Mesothelial cell of epicardium (in vitro differentiated cells): ENCODE data around the gene ANAPC13. TPM values are rescaled to one million over a fixed set of nuclear protein-coding genes. Genes with fewer than 3 reads are reported as not detected.

ENCODE experiments used
- DNase-seq, 2 experiments: peaks; one replicate each; pipeline ENCODE4 v3.0.0; 2021; ENCODE audit warnings: low spot score in 2 of 2; ENCODE audit not compliant: unreplicated experiment in 2 of 2
- H3K27ac Mint-ChIP-seq: 2 replicates; pipeline ENCODE4 v1.8.0; 2021; ENCODE audit warnings: mixed read lengths
- H3K27me3 Mint-ChIP-seq: 2 replicates; pipeline ENCODE4 v1.8.0; 2021; ENCODE audit warnings: low read depth, mixed read lengths
- H3K36me3 Mint-ChIP-seq: 2 replicates; pipeline ENCODE4 v1.8.0; 2021; ENCODE audit warnings: mixed read lengths
- H3K4me1 Mint-ChIP-seq: 2 replicates; pipeline ENCODE4 v1.8.0; 2021; ENCODE audit warnings: mixed read lengths
- H3K4me3 Mint-ChIP-seq: 2 replicates; pipeline ENCODE4 v1.8.0; 2021; ENCODE audit warnings: mild to moderate bottlenecking, moderate library complexity, mixed read lengths
- H3K9me3 Mint-ChIP-seq: 2 replicates; pipeline ENCODE4 v1.8.0; 2021; ENCODE audit warnings: mixed read lengths
- CTCF ChIP-seq: fragments of 200-600 bp; sonication (generic); IDR thresholded peaks from one replicate; pipeline ENCODE4 v1.5.0; 2021; ENCODE audit warnings: antibody characterized with exemption; ENCODE audit not compliant: unreplicated experiment
- total RNA-seq: library from RNA; stranded (reverse); gene quantifications from 3 replicates; pipeline ENCODE4 v1.2.1, GENCODE V29; 2021

Gene ANAPC13
- total RNA-seq, 1 donor from 2014 or later, result 63.1 TPM

GRCh38 chr3:134460965-134461364, 24.8 kb downstream of the ANAPC13 start:
- DNase-seq, result no peak
- peaks cover 76% of the 10 kb centered on the region for H3K4me1 Mint-ChIP-seq

GRCh38 chr3:134459562-134459961, 26.2 kb downstream of the ANAPC13 start:
- H3K4me3 Mint-ChIP-seq, result no peak overlapping the region
- no peaks in the 10 kb centered on the region for H3K27me3 Mint-ChIP-seq
- no peaks in the 10 kb centered on the region for H3K36me3 Mint-ChIP-seq
- TF ChIP-seq CTCF, result no peak
- peak overlapping the region; percentile 65 for H3K27ac Mint-ChIP-seq
- DNase-seq, result no peak
- peaks cover 65% of the 10 kb centered on the region for H3K4me1 Mint-ChIP-seq
- no peaks in the 10 kb centered on the region for H3K9me3 Mint-ChIP-seq

More at GRCh38 chr3:134460965-134461364, 24.8 kb downstream of the ANAPC13 start:
- no peak for TF ChIP-seq CTCF
- Mint-ChIP-seq H3K4me3 (no peak overlapping the region), H3K9me3 (no peaks in the 10 kb centered on the region), H3K36me3 (no peaks in the 10 kb centered on the region), H3K27me3 (no peaks in the 10 kb centered on the region), H3K27ac (peak overlapping the region; percentile 98)

GRCh38 chr3:134458406-134458945, 27.3 kb downstream of the ANAPC13 start:
- Mint-ChIP-seq H3K9me3 (no peaks in the 10 kb centered on the region), H3K4me1 (peaks cover 54% of the 10 kb centered on the region), H3K27me3 (no peaks in the 10 kb centered on the region), H3K27ac (peak overlapping the region; percentile 80), H3K4me3 (no peak overlapping the region), H3K36me3 (no peaks in the 10 kb centered on the region)
- no peak for DNase-seq
- TF ChIP-seq CTCF, result no peak

GRCh38 chr3:134457376-134458074, 28.3 kb downstream of the ANAPC13 start:
- Mint-ChIP-seq H3K27me3 (no peaks in the 10 kb centered on the region), H3K4me3 (no peak overlapping the region), H3K4me1 (peaks cover 45% of the 10 kb centered on the region), H3K36me3 (no peaks in the 10 kb centered on the region), H3K9me3 (no peaks in the 10 kb centered on the region), H3K27ac (peak overlapping the region; percentile 80)
- DNase-seq, result no peak
- no peak for TF ChIP-seq CTCF

- H3K27me3 Mint-ChIP-seq, result no peaks in the 10 kb centered on the region
- H3K4me3 Mint-ChIP-seq, result no peak overlapping the region
- no peak overlapping the region for H3K27ac Mint-ChIP-seq
- H3K36me3 Mint-ChIP-seq, result no peaks in the 10 kb centered on the region
- DNase-seq, result no peak
- no peak for TF ChIP-seq CTCF
- H3K4me1 Mint-ChIP-seq, result peaks cover 24% of the 10 kb centered on the region
- H3K9me3 Mint-ChIP-seq, result no peaks in the 10 kb centered on the region
Observed at GRCh38 chr3:134453631-134454030, 32.2 kb downstream of the ANAPC13 start.
